NCI-H345 treated with DMSO at 0.1 percent for 48 hours (cell line): Measurements from ENCODE around the gene RNF213.
"Not testable (repeated sequence)": the region's sequence is repeated elsewhere in the genome, so short reads cannot be mapped to it uniquely, and the experiment has no call there.

ENCODE experiments used
- DNase-seq: peaks from one replicate; lab custom pipeline; 2025; ENCODE audit not compliant: unreplicated experiment; lab: John Stamatoyannopoulos, UW

Gene RNF213

DNA sequence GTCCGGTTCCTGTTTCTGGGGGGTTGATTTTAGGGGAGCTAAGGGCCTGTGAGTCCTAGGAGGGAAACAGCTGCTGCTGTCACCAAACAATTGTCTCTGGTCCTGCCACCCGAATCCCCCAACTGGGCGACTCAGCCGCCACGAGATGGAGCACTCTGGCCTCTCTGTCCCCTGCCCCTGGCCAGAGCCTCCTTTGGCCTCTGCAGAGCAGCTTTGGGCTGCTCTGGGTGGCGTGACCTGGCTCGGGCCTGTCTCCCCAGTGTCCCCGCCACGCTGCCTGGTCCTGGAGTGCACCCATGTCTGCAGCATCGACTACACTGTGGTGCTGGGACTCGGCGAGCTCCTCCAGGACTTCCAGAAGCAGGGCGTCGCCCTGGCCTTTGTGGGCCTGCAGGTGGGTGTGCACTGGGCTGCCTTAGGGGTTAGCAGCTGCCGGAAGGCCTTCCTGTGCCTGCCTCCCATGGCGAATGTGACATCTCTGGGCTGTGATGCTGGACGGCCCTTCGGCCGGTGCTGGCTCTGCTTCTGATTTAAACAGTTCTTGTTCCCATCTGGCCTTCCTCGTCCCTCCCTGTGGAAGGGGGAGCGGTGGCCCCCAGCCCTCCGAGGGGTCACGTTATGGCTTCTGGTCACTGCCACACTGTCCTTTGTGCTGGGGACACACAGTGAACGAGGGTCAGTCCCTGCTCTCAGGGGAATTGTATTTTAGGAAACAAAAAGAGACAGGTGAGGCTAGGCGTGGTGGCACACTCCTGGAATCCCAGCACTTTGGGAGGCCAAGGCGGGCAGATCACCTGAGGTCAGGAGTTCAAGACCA lies 11.6 kb upstream of the RNF213 start:
- DNase-seq = no peak

- DNase-seq = no peak
Observed at GRCh38 chr17:80251966-80252365, 8.7 kb upstream of the RNF213 start.

- DNase-seq = peak; percentile 39
Observed at GRCh38 chr17:80252871-80253270, 7.8 kb upstream of the RNF213 start.

- no peak for DNase-seq
Observed at GRCh38 chr17:80253631-80254395, 6.8 kb upstream of the RNF213 start.

- no peak for DNase-seq
Observed at GRCh38 chr17:80254396-80255251, 6.0 kb upstream of the RNF213 start.

- no peak for DNase-seq
Observed at GRCh38 chr17:80256034-80256350, 4.7 kb upstream of the RNF213 start.

GRCh38 chr17:80257716-80258213 lies 2.9 kb upstream of the RNF213 start:
- no peak for DNase-seq

GRCh38 chr17:80258296-80258695 lies 2.4 kb upstream of the RNF213 start:
- DNase-seq = not testable (repeated sequence)

GRCh38 chr17:80259457-80260068 lies 1.1 kb upstream of the RNF213 start:
- no peak for DNase-seq

- peak; percentile 16 for DNase-seq
Observed at GRCh38 chr17:80260069-80260535, 550 bp upstream of the RNF213 start.

- peak; percentile 51 for DNase-seq
Observed at GRCh38 chr17:80261159-80261894, 675 bp downstream of the RNF213 start.

GRCh38 chr17:80261895-80262279 lies 1.2 kb downstream of the RNF213 start:
- DNase-seq = no peak

DNA sequence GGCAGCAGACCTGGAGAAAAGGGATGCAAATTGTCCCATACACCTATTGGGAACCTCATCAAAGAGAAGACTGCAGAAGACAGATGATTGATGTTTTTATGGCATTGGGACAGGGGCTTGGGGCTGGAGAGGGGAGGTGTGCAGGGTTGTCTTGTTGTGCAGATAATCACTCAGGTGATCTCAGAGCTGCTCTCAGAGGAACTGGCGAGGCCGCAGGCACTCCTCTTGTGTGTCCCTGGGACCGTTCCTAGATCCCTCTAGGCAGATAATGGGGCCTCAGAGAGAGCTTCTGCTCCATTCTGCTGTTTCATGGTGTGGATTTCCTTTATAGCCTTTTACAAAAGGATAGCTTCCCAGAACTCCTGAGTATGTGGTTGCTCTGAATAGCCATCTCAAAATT lies 1.6 kb downstream of the RNF213 start:
- no peak for DNase-seq

GRCh38 chr17:80262775-80263244 lies 2.2 kb downstream of the RNF213 start:
- no peak for DNase-seq

DNA sequence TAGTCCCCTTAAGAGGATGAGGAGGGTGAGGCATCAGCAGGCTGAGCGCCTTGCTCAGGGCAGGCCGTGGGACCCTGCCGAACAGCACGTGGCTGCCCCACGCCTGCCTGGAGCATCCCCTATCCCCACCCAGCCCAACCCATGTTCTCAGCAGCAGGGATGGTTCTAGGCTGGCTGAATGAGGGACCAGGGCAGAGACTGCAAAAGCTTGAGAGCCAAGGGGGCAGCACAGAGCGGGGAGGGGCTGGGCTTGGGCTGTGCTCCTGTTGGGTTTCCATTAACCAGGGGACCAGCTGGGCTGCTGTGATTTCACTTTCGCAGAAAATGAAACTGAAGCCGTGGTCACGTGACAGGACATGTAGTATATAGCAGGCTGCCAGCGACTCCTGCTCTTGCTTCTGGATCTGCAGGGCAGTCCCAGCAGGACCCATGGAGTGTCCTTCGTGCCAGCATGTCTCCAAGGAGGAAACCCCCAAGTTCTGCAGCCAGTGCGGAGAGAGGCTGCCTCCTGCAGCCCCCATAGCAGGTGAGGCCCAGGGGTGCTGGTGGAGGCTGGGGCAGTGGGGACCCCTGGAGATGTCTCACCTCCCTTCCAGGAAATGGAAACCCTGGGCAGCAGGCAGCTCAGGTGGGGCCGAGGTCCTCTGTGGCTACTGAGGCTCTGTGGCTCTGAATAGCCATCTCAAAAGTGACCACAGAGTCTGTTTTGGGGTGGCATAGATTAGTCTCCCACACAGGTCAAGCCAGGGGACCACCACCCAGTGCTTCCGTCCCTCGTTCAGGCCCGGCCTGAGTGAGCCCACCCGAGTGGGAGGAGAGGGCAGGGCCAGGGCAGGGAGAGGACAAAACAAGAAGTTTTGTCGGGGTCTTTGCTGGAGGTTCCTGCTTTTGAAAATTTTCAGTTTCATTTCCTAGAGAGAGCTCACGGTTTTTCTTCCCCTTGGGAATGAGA lies 2.9 kb downstream of the RNF213 start:
- no peak for DNase-seq

- no peak for DNase-seq
Observed at GRCh38 chr17:80264205-80265075, 3.8 kb downstream of the RNF213 start.

DNA sequence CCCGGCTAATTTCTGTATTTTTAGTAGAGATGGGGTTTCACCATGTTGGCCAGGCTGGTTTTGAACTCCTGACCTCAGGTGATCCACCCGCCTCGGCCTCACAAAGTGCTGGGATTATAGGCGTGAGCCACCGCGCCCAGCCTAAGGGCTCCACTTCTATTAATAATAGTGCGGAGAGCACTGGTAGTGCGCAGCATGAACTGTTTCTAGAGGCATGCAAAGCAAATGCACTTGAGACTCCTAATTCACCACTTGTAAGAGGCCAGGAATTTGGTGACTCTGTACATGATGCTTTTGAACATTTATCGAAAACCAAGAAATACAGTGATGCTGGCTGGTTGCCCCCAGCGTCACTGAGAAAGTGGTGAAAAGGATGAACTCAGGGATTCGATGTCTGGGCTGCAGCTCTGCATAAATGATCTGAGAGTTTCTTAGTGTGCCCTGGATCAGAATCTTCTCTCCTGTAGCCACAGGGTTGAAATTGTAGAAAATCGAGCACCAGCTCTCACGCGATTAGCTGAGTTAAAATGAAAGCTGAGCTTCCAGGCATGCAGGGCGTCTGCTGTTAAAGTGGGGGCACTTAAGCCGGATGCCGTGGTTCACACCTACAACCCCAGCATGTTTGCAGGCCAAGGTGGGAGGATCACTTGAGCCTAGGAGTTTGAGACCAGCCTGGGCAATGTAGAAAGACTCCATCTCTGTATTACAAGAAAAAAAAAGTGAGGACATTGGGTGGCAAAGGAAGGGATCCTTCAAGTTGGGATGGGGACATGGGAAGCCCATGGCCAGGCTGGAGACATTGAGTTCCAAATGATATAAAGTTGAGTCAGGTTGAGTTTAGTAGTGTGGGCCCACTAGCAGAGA lies 4.8 kb downstream of the RNF213 start:
- no peak for DNase-seq
